PC-3 (cell line): Measurements from ENCODE around the gene CPE. TPM values are rescaled to one million over a fixed set of nuclear protein-coding genes. Genes with fewer than 3 reads are reported as not detected.

Experiments used
- ATAC-seq: fragments of 200-7000 bp; cut with Tn5 transposase; 2 replicates; pipeline ENCODE4 v1.9.1; 2020; ENCODE audit warnings: mild to moderate bottlenecking, moderate library complexity
- BruUV-seq: library from RNA; stranded (reverse); fragments of 400-500 nt; replicated peaks from 2 replicates; lab custom pipeline; 2021; lab: Mats Ljungman, UMichigan
- CTCF ChIA-PET: fragments of 300-600 bp; sonication (Branson Sonifier 250); formaldehyde crosslinking; loops from one replicate; lab custom pipeline; 2022; ENCODE audit warnings: antibody characterized with exemption; lab: Charles Lee
- POLR2A ChIA-PET: fragments of 300-600 bp; sonication (Branson Sonifier 250); formaldehyde crosslinking; loops from one replicate; lab custom pipeline; 2022; ENCODE audit warnings: antibody characterized with exemption; ENCODE audit not compliant: unreplicated experiment; lab: Charles Lee
- DNase-seq: peaks from one replicate; pipeline ENCODE4 v3.0.0-alpha.2; 2015
- H2AFZ ChIP-seq: fragments of 300-600 bp; sonication (generic); 2 replicates; pipeline ENCODE4 v1.6.0; 2016; ENCODE audit warnings: antibody characterized with exemption, low read length
- H3F3A ChIP-seq: fragments of 300-600 bp; sonication (generic); one replicate; pipeline ENCODE4 v1.6.0; 2017; ENCODE audit warnings: antibody characterized with exemption, low read length, control low read depth, mild to moderate bottlenecking; ENCODE audit not compliant: unreplicated experiment
- H3K27ac ChIP-seq: fragments of 300-600 bp; sonication (generic); 2 replicates; pipeline ENCODE4 v1.5.1; 2016; ENCODE audit warnings: mild to moderate bottlenecking, low read length
- H3K27me3 ChIP-seq: fragments of 300-600 bp; sonication (generic); 2 replicates; pipeline ENCODE4 v1.6.1; 2016; ENCODE audit warnings: low read length, mixed read lengths
- H3K36me3 ChIP-seq: fragments of 300-600 bp; sonication (generic); 2 replicates; pipeline ENCODE4 v1.6.1; 2016; ENCODE audit warnings: low read depth, mixed run types, low read length, mixed read lengths
- H3K4me1 ChIP-seq: fragments of 300-600 bp; sonication (generic); 2 replicates; pipeline ENCODE4 v1.5.1; 2016; ENCODE audit warnings: low read length; ENCODE audit not compliant: insufficient read depth
- H3K4me2 ChIP-seq: fragments of 300-600 bp; sonication (generic); 2 replicates; pipeline ENCODE4 v1.6.0; 2016; ENCODE audit warnings: low read length
- H3K4me3 ChIP-seq: fragments of 300-600 bp; sonication (generic); 2 replicates; pipeline ENCODE4 v1.5.1; 2016; ENCODE audit warnings: mild to moderate bottlenecking, low read length, mixed read lengths
- H3K79me2 ChIP-seq: fragments of 300-600 bp; sonication (generic); 2 replicates; pipeline ENCODE4 v1.6.1; 2017; ENCODE audit warnings: low read length, mixed read lengths
- H3K9ac ChIP-seq: fragments of 300-600 bp; sonication (generic); 2 replicates; pipeline ENCODE4 v1.6.0; 2016; ENCODE audit warnings: mild to moderate bottlenecking, low read length
- H3K9me2 ChIP-seq: fragments of 300-600 bp; sonication (generic); replicated peaks from 2 replicates; pipeline ENCODE4 v1.6.1; 2016; ENCODE audit warnings: mixed run types, low read length, mixed read lengths
- H3K9me3 ChIP-seq: fragments of 300-600 bp; sonication (generic); 2 replicates; pipeline ENCODE4 v1.6.1; 2016; ENCODE audit warnings: low read length, mixed read lengths
- H4K20me1 ChIP-seq: fragments of 300-600 bp; sonication (generic); 2 replicates; pipeline ENCODE4 v1.6.1; 2016; ENCODE audit warnings: low read length, mixed read lengths
- EZH2 ChIP-seq: fragments of 300-600 bp; sonication (generic); IDR thresholded peaks from one replicate; pipeline ENCODE4 v1.6.1; 2017; ENCODE audit warnings: antibody characterized with exemption, mild to moderate bottlenecking, low read length; ENCODE audit not compliant: unreplicated experiment
- EZH2phosphoT487 ChIP-seq: fragments of 300-600 bp; sonication (generic); IDR thresholded peaks from 2 replicates; pipeline ENCODE4 v1.6.1; 2018; ENCODE audit warnings: mild to moderate bottlenecking, antibody characterized with exemption, low read length, borderline replicate concordance
- intact Hi-C: fragments of 100-400 bp; cut with micrococcal nuclease; formaldehyde crosslinking; loops from 2 replicates; pipeline ENCODE4 v1.9.0; 2023
- total RNA-seq: library from RNA; depleted of rRNA; stranded (reverse); fragments of >200 nt; gene quantifications from 2 replicates; pipeline ENCODE4 v1.2.3, GENCODE V29; 2014
- TF ChIP-seq, protein P1 (sequence below): fragments of 300-600 bp; sonication (generic); conservative IDR thresholded peaks from 2 replicates; pipeline ENCODE4 v1.5.1; 2017; ENCODE audit warnings: antibody characterized with exemption, low read depth, mild to moderate bottlenecking, low read length

CPE gene
- total RNA-seq, 1 experiment from 2014 or later = 15.5 TPM

DNA sequence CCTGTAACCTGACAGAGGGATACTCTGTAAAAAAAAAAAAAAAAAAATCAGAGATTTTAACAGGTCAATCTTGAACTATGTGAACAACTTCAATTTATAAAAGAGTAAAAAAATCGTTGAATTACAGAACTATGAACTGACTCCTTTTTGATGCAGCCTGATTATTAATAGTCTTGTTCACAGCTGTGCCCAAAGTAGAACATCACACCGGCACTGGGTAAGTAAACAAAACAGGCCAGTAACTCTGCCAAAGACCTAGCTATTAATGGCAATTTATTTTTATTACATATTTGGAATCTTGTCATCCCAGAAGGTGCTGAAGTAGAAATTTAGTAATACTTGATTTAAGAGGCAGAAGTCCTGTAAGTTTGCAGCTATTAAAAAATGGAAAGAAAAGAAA is 31.4 kb downstream of the CPE start:
- no peak for TF ChIP-seq EZH2phosphoT487
- TF ChIP-seq, protein P1, sequence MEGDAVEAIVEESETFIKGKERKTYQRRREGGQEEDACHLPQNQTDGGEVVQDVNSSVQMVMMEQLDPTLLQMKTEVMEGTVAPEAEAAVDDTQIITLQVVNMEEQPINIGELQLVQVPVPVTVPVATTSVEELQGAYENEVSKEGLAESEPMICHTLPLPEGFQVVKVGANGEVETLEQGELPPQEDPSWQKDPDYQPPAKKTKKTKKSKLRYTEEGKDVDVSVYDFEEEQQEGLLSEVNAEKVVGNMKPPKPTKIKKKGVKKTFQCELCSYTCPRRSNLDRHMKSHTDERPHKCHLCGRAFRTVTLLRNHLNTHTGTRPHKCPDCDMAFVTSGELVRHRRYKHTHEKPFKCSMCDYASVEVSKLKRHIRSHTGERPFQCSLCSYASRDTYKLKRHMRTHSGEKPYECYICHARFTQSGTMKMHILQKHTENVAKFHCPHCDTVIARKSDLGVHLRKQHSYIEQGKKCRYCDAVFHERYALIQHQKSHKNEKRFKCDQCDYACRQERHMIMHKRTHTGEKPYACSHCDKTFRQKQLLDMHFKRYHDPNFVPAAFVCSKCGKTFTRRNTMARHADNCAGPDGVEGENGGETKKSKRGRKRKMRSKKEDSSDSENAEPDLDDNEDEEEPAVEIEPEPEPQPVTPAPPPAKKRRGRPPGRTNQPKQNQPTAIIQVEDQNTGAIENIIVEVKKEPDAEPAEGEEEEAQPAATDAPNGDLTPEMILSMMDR = no peak
- TF ChIP-seq EZH2 = no peak
- H3K79me2 ChIP-seq = no peaks in the 10 kb centered on the region
- no peaks in the 10 kb centered on the region for H3K36me3 ChIP-seq
- H3K27me3 ChIP-seq = no peaks in the 10 kb centered on the region
- H4K20me1 ChIP-seq = no peaks in the 10 kb centered on the region
- intact Hi-C loops = no loop called here
- CTCF ChIA-PET = no interaction called here
- POLR2A ChIA-PET = no interaction called here
- ATAC-seq = no peak
- no peaks in the 10 kb centered on the region for H3K9me3 ChIP-seq
- no peaks in the 10 kb centered on the region for H3K4me1 ChIP-seq
- BruUV-seq = no TSS peak
- no peak overlapping the region for H3K9ac ChIP-seq
- H3K27ac ChIP-seq = no peak overlapping the region
- H3K9me2 ChIP-seq = no peaks in the 10 kb centered on the region
- no peak for DNase-seq
- H2AFZ ChIP-seq = no peak overlapping the region
- no peak overlapping the region for H3K4me2 ChIP-seq
- H3F3A ChIP-seq = no peaks in the 10 kb centered on the region
- H3K4me3 ChIP-seq = no peak overlapping the region

DNA sequence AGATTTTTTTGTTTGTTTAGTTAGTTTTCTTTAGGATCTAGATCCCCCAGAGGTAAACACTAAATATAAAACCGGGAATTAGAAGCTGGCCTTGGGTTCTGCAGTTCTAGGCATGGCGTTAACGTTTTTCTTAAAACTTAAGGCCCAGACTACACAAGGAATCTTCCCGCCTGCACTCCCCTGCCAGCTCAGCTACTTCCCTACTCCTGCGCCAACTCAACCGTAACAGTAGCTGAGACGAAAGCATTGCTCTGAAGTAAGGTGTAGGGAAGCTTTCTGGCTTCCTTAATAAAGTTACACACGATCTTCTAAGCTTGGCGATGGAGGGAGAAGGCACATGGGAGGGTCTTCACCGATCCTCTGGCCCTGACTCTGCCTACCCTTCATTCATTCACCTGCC is 37.1 kb downstream of the CPE start:
- Histone ChIP-seq H3K36me3 (no peaks in the 10 kb centered on the region), H3K79me2 (no peaks in the 10 kb centered on the region), H3K27me3 (no peaks in the 10 kb centered on the region), H3K9me2 (no peaks in the 10 kb centered on the region), H2AFZ (no peak overlapping the region), H3K4me3 (no peak overlapping the region), H3K4me2 (no peak overlapping the region), H3K9me3 (no peaks in the 10 kb centered on the region), H3K27ac (no peak overlapping the region), H3K9ac (no peak overlapping the region), H4K20me1 (no peaks in the 10 kb centered on the region), H3F3A (no peaks in the 10 kb centered on the region), H3K4me1 (no peaks in the 10 kb centered on the region)
- ChIA-PET POLR2A (no interaction called here), CTCF (no interaction called here)
- no peak for ATAC-seq
- intact Hi-C loops = no loop called here
- no peak for DNase-seq
- TF ChIP-seq, protein P1 = no peak
- no peak for TF ChIP-seq EZH2phosphoT487
- TF ChIP-seq EZH2 = no peak
- BruUV-seq = no TSS peak

DNA sequence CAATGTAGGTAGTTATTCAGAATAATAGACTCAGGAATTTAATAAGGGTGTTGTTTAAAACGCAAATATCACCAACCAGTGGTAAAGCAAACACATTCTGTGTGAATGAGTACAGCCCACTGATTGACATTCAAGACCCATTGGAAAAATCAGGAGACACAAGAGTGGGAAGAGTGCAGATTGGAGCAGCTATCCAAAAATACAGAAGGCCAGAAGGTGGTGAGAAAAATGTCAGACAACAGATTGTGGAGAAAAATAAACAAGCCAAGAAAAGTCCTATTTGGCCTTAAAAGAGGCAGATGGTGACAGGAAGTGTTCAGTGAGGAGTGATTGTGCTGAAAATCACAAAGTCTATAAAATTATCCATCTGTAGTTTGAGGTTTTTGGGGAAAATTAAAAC is 39.3 kb downstream of the CPE start:
- Histone ChIP-seq H3K79me2 (no peaks in the 10 kb centered on the region), H3K4me1 (no peaks in the 10 kb centered on the region), H3K36me3 (no peaks in the 10 kb centered on the region), H3K4me3 (no peak overlapping the region), H3K27ac (no peak overlapping the region), H4K20me1 (no peaks in the 10 kb centered on the region), H3K27me3 (no peaks in the 10 kb centered on the region), H2AFZ (no peak overlapping the region), H3K9me3 (no peaks in the 10 kb centered on the region), H3K9me2 (no peaks in the 10 kb centered on the region), H3K9ac (no peak overlapping the region), H3F3A (no peaks in the 10 kb centered on the region), H3K4me2 (no peak overlapping the region)
- ATAC-seq (no peak), DNase-seq (no peak)
- POLR2A ChIA-PET = no interaction called here
- intact Hi-C loops = no loop called here
- CTCF ChIA-PET = no interaction called here
- no TSS peak for BruUV-seq
- no peak for TF ChIP-seq EZH2
- TF ChIP-seq, protein P1 = no peak
- TF ChIP-seq EZH2phosphoT487 = no peak
